GM12878 (cell line): ENCODE measurements around the gene PIK3R5.

Source experiments
- BCL11A ChIP-seq: IDR thresholded peaks from 2 replicates; pipeline ENCODE4 v1.6.1; 2011; ENCODE audit warnings: low read depth, low read length
- EP300 ChIP-seq, 2 experiments: fragments of 150-350 bp in 1 of 2; IDR thresholded peaks; 2 replicates each; pipeline ENCODE4 v1.6.1; 2011 to 2012; ENCODE audit warnings: low read depth in 2 of 2, low read length in 2 of 2, borderline replicate concordance in 1 of 2, improper control_type of control experiment in 1 of 2, inconsistent platforms in 1 of 2; ENCODE audit not compliant: control insufficient read depth in 1 of 2
- POLR2AphosphoS5 ChIP-seq: IDR thresholded peaks from 2 replicates; pipeline ENCODE4 v1.6.1; 2011; ENCODE audit warnings: mild to moderate bottlenecking, low read length, inconsistent platforms

DNA sequence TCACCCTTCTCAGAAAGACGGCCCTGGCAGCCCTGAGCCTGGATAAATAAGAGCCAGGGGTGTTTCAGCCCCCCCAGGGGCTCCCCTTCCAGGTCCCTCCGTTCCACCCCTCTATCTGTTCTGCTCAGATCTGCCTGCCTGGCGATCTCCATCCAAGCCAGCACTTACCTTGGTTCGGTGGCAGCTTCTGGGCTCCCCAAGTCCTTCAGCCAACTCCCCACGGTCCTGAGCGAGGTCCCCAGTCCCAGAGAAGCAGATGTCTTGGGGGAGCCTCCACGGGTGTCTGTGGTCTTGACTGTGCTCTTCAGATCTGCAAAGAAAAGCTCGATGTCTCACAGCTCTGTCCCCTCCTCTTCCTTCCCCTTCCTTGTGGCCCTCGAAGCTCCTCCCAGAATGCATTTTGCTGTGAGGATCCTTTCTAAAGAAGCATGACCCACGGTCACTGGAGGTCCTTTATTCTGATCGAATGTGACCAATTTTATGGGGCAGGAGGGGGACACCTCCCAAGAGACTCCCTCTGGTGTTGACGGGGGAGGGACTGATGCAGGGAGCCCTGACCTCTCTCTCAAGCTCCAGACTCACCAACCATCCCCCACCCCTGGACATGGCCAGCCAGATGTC, 98.0 kb downstream of the PIK3R5 start, which contains the start of gene PIK3R6:
- TF ChIP-seq EP300 (IDR thresholded peaks at IDR 0.05; ENCODE audit: borderline replicate concordance in 1 of 2, control insufficient read depth in 1 of 2, low read depth in 2 of 2, low read length in 2 of 2) (no peak), POLR2AphosphoS5 (peak; percentile 92), BCL11A (no peak)
